NCI-H2081 (cell line): Measurements from ENCODE around the gene AQP4.

Experiments used
- DNase-seq, 2 experiments: peaks; one replicate each; lab custom pipeline; 2025; lab: John Stamatoyannopoulos, UW

The AQP4 gene

GRCh38 chr18:26865557-26865956, at the start of gene AQP4:
AQP4 (minus strand) TSS chr18:26865707; CDS start chr18:26865689, 18 bp downstream.
- DNase-seq = no peak

- DNase-seq = no peak
Measured at GRCh38 chr18:26911840-26912239, 46.3 kb upstream of the AQP4 start.

- DNase-seq = no peak
Measured at GRCh38 chr18:26909599-26910290, 44.2 kb upstream of the AQP4 start.

- DNase-seq = no peak
Measured at GRCh38 chr18:26908906-26909305, 43.4 kb upstream of the AQP4 start.

- no peak for DNase-seq
Measured at GRCh38 chr18:26902291-26902690, 36.8 kb upstream of the AQP4 start.

- DNase-seq = no peak
Measured at GRCh38 chr18:26901020-26901419, 35.5 kb upstream of the AQP4 start.

- no peak for DNase-seq
Measured at GRCh38 chr18:26894426-26894825, 28.9 kb upstream of the AQP4 start.

- DNase-seq = no peak
Measured at GRCh38 chr18:26893996-26894395, 28.5 kb upstream of the AQP4 start.

GRCh38 chr18:26888259-26888658, 22.8 kb upstream of the AQP4 start:
- DNase-seq = no peak

GRCh38 chr18:26875040-26875654, 9.6 kb upstream of the AQP4 start:
- no peak for DNase-seq

GRCh38 chr18:26874283-26874682, 8.8 kb upstream of the AQP4 start:
- DNase-seq = peak in 1 of 2 experiments; percentile 29

GRCh38 chr18:26869640-26870039, 4.1 kb upstream of the AQP4 start:
- DNase-seq = no peak

- no peak for DNase-seq
Measured at GRCh38 chr18:26868968-26869586, 3.6 kb upstream of the AQP4 start.

GRCh38 chr18:26867471-26867870, 2.0 kb upstream of the AQP4 start:
- DNase-seq = no peak

GRCh38 chr18:26864658-26865057, 849 bp downstream of the AQP4 start:
- no peak for DNase-seq

GRCh38 chr18:26863921-26864497, 1.5 kb downstream of the AQP4 start:
- DNase-seq = no peak

- peak; percentile 74 to 77 for DNase-seq
Measured at GRCh38 chr18:26863122-26863879, 2.2 kb downstream of the AQP4 start.

- DNase-seq = no peak
Measured at GRCh38 chr18:26862084-26862483, 3.4 kb downstream of the AQP4 start.

GRCh38 chr18:26854292-26854881, 11.1 kb downstream of the AQP4 start:
- no peak for DNase-seq

GRCh38 chr18:26853401-26853800, 12.1 kb downstream of the AQP4 start:
- DNase-seq = no peak

- DNase-seq = no peak
Measured at GRCh38 chr18:26843760-26844159, 21.7 kb downstream of the AQP4 start.

GRCh38 chr18:26840965-26841364, 24.5 kb downstream of the AQP4 start:
- DNase-seq = no peak
